HPDE6-E6E7 (cell line): Measurements from ENCODE around the gene UBAP1.
A peak's percentile ranks its signal among the peaks of the same experiment; 100 is the strongest.
"Not testable (repeated sequence)": the region's sequence is repeated elsewhere in the genome, so short reads cannot be mapped to it uniquely, and the experiment has no call there.

Experiments
- DNase-seq: peaks from one replicate; pipeline ENCODE4 v3.0.0; 2011; ENCODE audit warnings: missing footprints; ENCODE audit errors: extremely low spot score

The UBAP1 gene

GRCh38 chr9:34224349-34224748 lies 45.5 kb downstream of the UBAP1 start:
- no peak for DNase-seq

- not testable (repeated sequence) for DNase-seq
Measured at GRCh38 chr9:34226144-34226760, 47.4 kb downstream of the UBAP1 start.

- DNase-seq: no peak
Measured at GRCh38 chr9:34227445-34227844, 48.6 kb downstream of the UBAP1 start.

GRCh38 chr9:34230556-34230955 lies 51.7 kb downstream of the UBAP1 start:
- DNase-seq: no peak

GRCh38 chr9:34232201-34232600 lies 53.4 kb downstream of the UBAP1 start:
- no peak for DNase-seq

- DNase-seq: no peak
Measured at GRCh38 chr9:34233672-34234071, 54.8 kb downstream of the UBAP1 start.

GRCh38 chr9:34237836-34238235 lies 59.0 kb downstream of the UBAP1 start:
- DNase-seq: no peak

- no peak for DNase-seq
Measured at GRCh38 chr9:34240006-34240405, 61.2 kb downstream of the UBAP1 start.

- DNase-seq: no peak
Measured at GRCh38 chr9:34242830-34243229, 64.0 kb downstream of the UBAP1 start.

- DNase-seq: not testable (repeated sequence)
Measured at GRCh38 chr9:34245212-34245611, 66.4 kb downstream of the UBAP1 start.

GRCh38 chr9:34246453-34246852 lies 67.6 kb downstream of the UBAP1 start:
- no peak for DNase-seq

GRCh38 chr9:34247782-34248181 lies 68.9 kb downstream of the UBAP1 start:
- not testable (repeated sequence) for DNase-seq

- no peak for DNase-seq
Measured at GRCh38 chr9:34249274-34249673, 70.4 kb downstream of the UBAP1 start.

GRCh38 chr9:34250721-34251120 lies 71.9 kb downstream of the UBAP1 start:
- DNase-seq: no peak

- DNase-seq: no peak
Measured at GRCh38 chr9:34252016-34252415, 73.2 kb downstream of the UBAP1 start.

GRCh38 chr9:34252670-34253459 lies 74.0 kb downstream of the UBAP1 start:
- no peak for DNase-seq

- no peak for DNase-seq
Measured at GRCh38 chr9:34253460-34253837, 74.6 kb downstream of the UBAP1 start.

GRCh38 chr9:34254141-34254913 lies 75.5 kb downstream of the UBAP1 start:
- peak; percentile 94 for DNase-seq

GRCh38 chr9:34254966-34255825 lies 76.4 kb downstream of the UBAP1 start:
- DNase-seq: no peak

GRCh38 chr9:34256104-34256503 lies 77.3 kb downstream of the UBAP1 start:
- no peak for DNase-seq

- DNase-seq: no peak
Measured at GRCh38 chr9:34256987-34257585, 78.2 kb downstream of the UBAP1 start.
